Upper lobe of left lung (tissue), 6 donors: ENCODE data around the gene TDRD7. TPM values are rescaled to one million over a fixed set of nuclear protein-coding genes. Genes with fewer than 3 reads are reported as not detected.

Experiments
- ATAC-seq, 2 donors: fragments of 200-7000 bp; cut with Tn5 transposase; one replicate each; pipeline ENCODE4 v1.9.1; 2022; ENCODE audit warnings: mild to moderate bottlenecking in 2 of 2, moderate library complexity in 2 of 2; ENCODE audit not compliant: low FRiP score in 2 of 2
- DNase-seq, 2 donors: peaks; one replicate each; pipeline ENCODE4 v3.0.0-alpha.2; 2019 to 2020
- H3K27ac ChIP-seq, 4 donors: fragments of 200-600 bp; sonication (generic); one replicate each; pipeline ENCODE4 v1.5.1; 2016 to 2019
- H3K27me3 ChIP-seq, 4 donors: fragments of 200-600 bp; sonication (generic); one replicate each; pipeline ENCODE4 v1.5.1; 2017 to 2019
- H3K36me3 ChIP-seq, 4 donors: fragments of 200-600 bp; sonication (generic); one replicate each; pipeline ENCODE4 v1.5.1; 2016 to 2019
- H3K4me1 ChIP-seq, 4 donors: fragments of 200-600 bp; sonication (generic); one replicate each; pipeline ENCODE4 v1.5.1; 2018 to 2019
- H3K4me3 ChIP-seq, 4 donors: fragments of 200-600 bp; sonication (generic); one replicate each; pipeline ENCODE4 v1.5.1; 2017 to 2019; ENCODE audit warnings: mild to moderate bottlenecking in 2 of 4, moderate library complexity in 1 of 4
- H3K9me3 ChIP-seq, 4 donors: fragments of 200-600 bp; sonication (generic); one replicate each; pipeline ENCODE4 v1.5.1; 2018 to 2019
- CTCF ChIP-seq, 6 experiments: fragments of 450-650 bp in 4 of 6; fragments of 200-600 bp in 2 of 6; sonication (generic) in 2 of 6; IDR thresholded peaks; one replicate each; pipeline ENCODE4 v1.5.1; 2016 to 2019; ENCODE audit warnings: antibody characterized with exemption in 6 of 6
- EP300 ChIP-seq, 4 donors: sonication (generic); formaldehyde crosslinking; IDR thresholded peaks; one replicate each; pipeline ENCODE4 v1.5.1; 2017; ENCODE audit warnings: antibody characterized with exemption in 4 of 4, control low read depth in 2 of 4
- POLR2A ChIP-seq, 4 donors: fragments of 450-650 bp; IDR thresholded peaks; one replicate each; pipeline ENCODE4 v1.5.1; 2016 to 2017; ENCODE audit warnings: antibody characterized with exemption in 4 of 4, mild to moderate bottlenecking in 2 of 4
- POLR2AphosphoS5 ChIP-seq, 2 donors: sonication (generic); formaldehyde crosslinking; IDR thresholded peaks; one replicate each; pipeline ENCODE4 v1.5.1; 2017; ENCODE audit warnings: antibody characterized with exemption in 2 of 2
- WGBS, 2 donors: methylation state at CpG; one replicate each; pipeline ENCODE4 v1.1.5; 2017 to 2018; 5-methylcytosine and 5-hydroxymethylcytosine counted together
- total RNA-seq, 6 donors: library from RNA; depleted of rRNA in 4 of 6; stranded (reverse); fragments of >200 nt in 4 of 6; gene quantifications; one replicate each; pipeline versions ENCODE4 v1.1.0 to v1.2.1, GENCODE V29; 2016 to 2021
- donor health status: DM: no; HTN: no; CAD: no; lungs with moderate emphysema.
- donor health status: DM: no; HTN: yes; CAD: no; lungs with severe emphysema.

TDRD7 gene
- total RNA-seq, 6 donors from 2014 or later: 9.0 to 21.0 (median 15.3) TPM

DNA sequence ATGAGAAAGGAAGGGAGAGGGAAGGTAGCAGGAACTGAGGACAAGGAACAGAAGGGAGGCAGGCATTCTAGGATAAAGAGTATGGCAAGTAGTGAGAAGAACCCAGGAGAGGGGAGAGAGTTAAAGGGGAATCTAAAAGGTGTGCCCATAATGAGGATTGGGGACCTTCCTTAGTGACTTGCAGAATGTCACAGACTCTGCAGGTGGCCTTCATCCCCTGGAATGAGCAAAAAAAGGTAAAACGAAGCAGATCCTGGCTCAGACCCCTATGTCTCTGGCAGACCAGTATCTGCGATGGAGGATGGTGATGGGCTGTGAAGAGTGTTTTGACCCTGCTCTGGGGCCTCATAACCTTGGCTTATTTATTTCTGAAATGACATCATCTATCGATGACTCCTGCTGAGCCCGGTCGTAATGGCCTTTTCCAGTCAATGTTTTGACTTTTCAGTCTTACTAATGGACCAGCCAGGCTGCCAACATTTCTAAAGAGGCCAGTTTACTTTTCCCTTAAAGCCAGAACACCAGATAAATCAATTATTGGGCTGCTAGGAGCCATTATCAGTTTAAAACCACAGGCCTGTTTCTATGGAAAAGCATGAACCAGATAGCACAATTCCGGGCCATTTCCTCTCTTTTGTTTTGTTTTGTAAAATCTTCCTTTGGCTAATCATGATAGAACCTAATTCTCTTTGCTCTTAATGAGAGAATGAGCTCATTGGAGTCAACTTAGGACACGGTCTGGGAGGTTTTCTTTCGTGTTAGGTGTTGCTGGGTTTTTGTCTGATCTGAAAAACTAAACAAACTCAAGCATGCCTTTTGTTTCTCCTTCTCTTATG is 92.7 kb downstream of the TDRD7 start:
- H3K4me3 ChIP-seq: no peak overlapping the region
- no peaks in the 10 kb centered on the region for H3K27me3 ChIP-seq
- no peaks in the 10 kb centered on the region for H3K9me3 ChIP-seq
- peak overlapping the region in 3 of 4 donors; percentile 18 to 37 (median 26) for H3K27ac ChIP-seq
- TF ChIP-seq CTCF (IDR thresholded peaks at IDR 0.05): no peak
- no peak for TF ChIP-seq POLR2A (IDR thresholded peaks at IDR 0.05)
- TF ChIP-seq EP300 (IDR thresholded peaks at IDR 0.05): no peak
- TF ChIP-seq POLR2AphosphoS5 (IDR thresholded peaks at IDR 0.05): no peak
- DNase-seq: no peak
- WGBS, 2 donors: 61 to 68% methylated on average over 8 of the region's 8 CpGs
- peaks cover 12 to 19% (median 14%) of the 10 kb centered on the region in 4 donors for H3K4me1 ChIP-seq
- peak in 1 of 2 donors; percentile 36 for ATAC-seq
- H3K36me3 ChIP-seq: no peaks in the 10 kb centered on the region

DNA sequence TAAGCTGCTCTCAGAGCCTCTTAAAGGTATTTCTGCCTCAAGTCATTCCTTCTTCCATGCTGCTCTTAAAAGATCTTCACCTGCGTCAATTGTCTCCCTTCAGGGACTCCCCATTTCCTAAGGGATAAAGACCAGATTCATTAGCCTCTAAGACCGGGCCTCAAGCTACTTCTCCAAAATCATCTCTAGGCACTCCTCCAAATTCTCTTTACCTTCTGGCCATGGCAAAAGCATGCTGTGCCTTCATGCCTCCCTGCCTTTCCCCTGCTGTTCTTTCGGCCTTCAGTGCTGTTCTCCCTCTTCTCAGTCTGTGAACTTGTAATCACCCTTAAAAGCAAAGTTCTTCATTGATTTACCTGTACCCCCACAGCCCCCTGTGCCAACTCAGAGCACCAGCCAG is 93.9 kb downstream of the TDRD7 start:
- Histone ChIP-seq H3K27me3 (no peaks in the 10 kb centered on the region), H3K4me1 (peaks cover 14 to 19% (median 15%) of the 10 kb centered on the region in 4 donors), H3K4me3 (no peak overlapping the region), H3K9me3 (no peaks in the 10 kb centered on the region), H3K36me3 (no peaks in the 10 kb centered on the region), H3K27ac (no peak overlapping the region)
- TF ChIP-seq POLR2A (IDR thresholded peaks at IDR 0.05): no peak
- no peak for TF ChIP-seq EP300 (IDR thresholded peaks at IDR 0.05)
- no peak for TF ChIP-seq POLR2AphosphoS5 (IDR thresholded peaks at IDR 0.05)
- no peak for TF ChIP-seq CTCF (IDR thresholded peaks at IDR 0.05)
- 96 to 98% methylated on average over 3 of the region's 3 CpGs for WGBS, 2 donors
- DNase-seq (no peak), ATAC-seq (no peak)

- Histone ChIP-seq H3K36me3 (no peaks in the 10 kb centered on the region), H3K4me1 (peaks cover 14 to 19% (median 16%) of the 10 kb centered on the region in 4 donors), H3K4me3 (no peak overlapping the region), H3K27me3 (no peaks in the 10 kb centered on the region), H3K9me3 (no peaks in the 10 kb centered on the region), H3K27ac (no peak overlapping the region)
- DNase-seq (no peak), ATAC-seq (no peak)
- no peak for TF ChIP-seq POLR2A (IDR thresholded peaks at IDR 0.05)
- TF ChIP-seq EP300 (IDR thresholded peaks at IDR 0.05): no peak
- TF ChIP-seq POLR2AphosphoS5 (IDR thresholded peaks at IDR 0.05): no peak
- TF ChIP-seq CTCF (IDR thresholded peaks at IDR 0.05): no peak
- 91 to 94% methylated on average over 4 of the region's 4 CpGs for WGBS, 2 donors
These were observed 94.4 kb downstream of the TDRD7 start for GRCh38 chr9:97506306-97506705.

DNA sequence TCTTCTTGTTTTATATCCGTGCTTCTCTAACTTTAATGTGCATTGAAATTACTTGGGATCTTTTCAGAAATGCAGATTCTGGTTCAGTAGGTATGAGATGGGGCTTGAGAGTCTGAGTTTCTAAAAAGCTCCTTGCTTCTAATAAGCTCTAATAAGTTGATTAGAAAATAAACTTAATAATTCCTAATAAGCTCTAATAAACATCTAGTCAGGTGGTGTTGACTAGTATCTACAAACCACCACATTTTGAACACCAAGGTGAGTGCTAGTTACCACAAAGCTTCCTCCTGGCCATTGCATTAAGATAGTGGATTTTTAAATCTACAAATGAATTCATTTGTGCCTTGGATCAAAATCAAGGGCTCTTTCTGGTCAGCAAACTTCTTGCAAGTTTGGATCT is 94.9 kb downstream of the TDRD7 start:
- no peak for DNase-seq
- H3K4me3 ChIP-seq: no peak overlapping the region
- H3K9me3 ChIP-seq: no peaks in the 10 kb centered on the region
- H3K36me3 ChIP-seq: no peaks in the 10 kb centered on the region
- TF ChIP-seq CTCF (IDR thresholded peaks at IDR 0.05): no peak
- TF ChIP-seq POLR2A (IDR thresholded peaks at IDR 0.05): no peak
- no peak for TF ChIP-seq EP300 (IDR thresholded peaks at IDR 0.05)
- TF ChIP-seq POLR2AphosphoS5 (IDR thresholded peaks at IDR 0.05): no peak
- H3K27ac ChIP-seq: no peak overlapping the region
- H3K27me3 ChIP-seq: no peaks in the 10 kb centered on the region
- 80 to 90% methylated on average over 1 of the region's 1 CpG for WGBS, 2 donors
- H3K4me1 ChIP-seq: peaks cover 13 to 19% (median 16%) of the 10 kb centered on the region in 4 donors
- no peak for ATAC-seq
